Ovary (tissue), 9 donors: ENCODE data around the gene MINDY3. TPM values are rescaled to one million over a fixed set of nuclear protein-coding genes. Genes with fewer than 3 reads are reported as not detected.
"Not testable (repeated sequence)": the region's sequence is repeated elsewhere in the genome, so short reads cannot be mapped to it uniquely, and the experiment has no call there.

ENCODE experiments used
- DNase-seq, 5 donors: peaks; one replicate each; pipeline ENCODE4 v3.0.0-alpha.2; 2019 to 2020
- H3K27ac ChIP-seq, 2 donors: fragments of 200-600 bp; one replicate each; pipeline versions ENCODE4 v1.5.1 to v1.8.0; 2019 to 2022
- H3K27me3 ChIP-seq: fragments of 200-600 bp; one replicate; pipeline ENCODE4 v1.8.0; 2022
- H3K36me3 ChIP-seq: fragments of 200-600 bp; sonication (generic); one replicate; pipeline ENCODE4 v1.5.1; 2019
- H3K4me1 ChIP-seq: one replicate; pipeline ENCODE4 v1.8.1; 2013; ENCODE audit warnings: mild to moderate bottlenecking, moderate library complexity; ENCODE audit not compliant: insufficient read depth
- H3K4me3 ChIP-seq: fragments of 200-600 bp; sonication (generic); one replicate; pipeline ENCODE4 v1.5.1; 2017
- H3K9me3 ChIP-seq, 2 donors: fragments of 200-600 bp in 1 of 2; sonication (generic) in 1 of 2; one replicate each; pipeline versions ENCODE4 v1.5.1 to v1.8.1; 2013 to 2019; ENCODE audit warnings: mild to moderate bottlenecking in 1 of 2, moderate library complexity in 1 of 2
- CTCF ChIP-seq, 3 donors: fragments of 450-650 bp in 2 of 3; fragments of 200-600 bp in 1 of 3; IDR thresholded peaks; one replicate each; pipeline versions ENCODE4 v1.5.1 to v1.8.0; 2016 to 2022; ENCODE audit warnings: antibody characterized with exemption in 3 of 3, mild to moderate bottlenecking in 1 of 3
- EP300 ChIP-seq: sonication (generic); formaldehyde crosslinking; IDR thresholded peaks from one replicate; pipeline ENCODE4 v1.6.1; 2017; ENCODE audit warnings: antibody characterized with exemption
- POLR2A ChIP-seq: fragments of 450-650 bp; IDR thresholded peaks from one replicate; pipeline ENCODE4 v1.6.1; 2017; ENCODE audit warnings: antibody characterized with exemption, mild to moderate bottlenecking, moderate library complexity
- WGBS, 3 donors: extraction: QIAGEN DNeasy Blood & Tissue Kit in 1 of 3; methylation state at CpG; one replicate each; pipeline versions ENCODE4 v1.1.5 to v1.1.7; 2013 to 2017; 5-methylcytosine and 5-hydroxymethylcytosine counted together
- intact Hi-C, 4 donors: fragments of 100-400 bp; cut with DNase I; formaldehyde crosslinking; loops; one replicate each; pipeline versions ENCODE4 v1.11.0 to v1.15.1; 2022 to 2023
- polyA plus RNA-seq, 2 donors: library from polyadenylated mRNA; stranded (reverse); fragments of 200-250 nt in 1 of 2; fragments of 350-450 nt in 1 of 2; fragmentation: Illumina TruSeq in 1 of 2; extraction: RNeasy Lipid Tissue Mini Kit (QIAGEN cat#74804) in 1 of 2; gene quantifications; one replicate each; pipeline ENCODE4 v1.2.3, GENCODE V29; 2013 to 2014
- total RNA-seq, 7 donors: library from RNA; depleted of rRNA in 2 of 7; stranded (reverse); fragments of >200 nt in 2 of 7; fragmentation: NEBNext Ultra II Directional in 3 of 7; extraction: Animal tissue kit (Norgen Biotek cat#: 25700) in 3 of 7; gene quantifications; one replicate each; pipeline versions ENCODE4 v1.1.0 to v1.2.4, GENCODE V29; 2016 to 2023
- donor health status: DM: no; HTN: no; CAD: no; lungs with moderate emphysema.
- donor health status: DM: no; HTN: no; CAD: no.
- donor health status: Bipolar disorder and iron deficiency.
- donor health status: DM: yes; HTN: yes; CAD: no.
- donor health status: DM: no; HTN: no; CAD: no.
- donor health status: DM: yes; HTN: yes; CAD: no.

Gene MINDY3
- total and polyA plus RNA-seq, 9 donors: 15.7 to 43.3 (median 31.6) TPM

- Histone ChIP-seq H3K27me3 (no peaks in the 10 kb centered on the region), H3K9me3 (no peaks in the 10 kb centered on the region), H3K4me3 (no peak overlapping the region), H3K27ac (no peak overlapping the region), H3K36me3 (no peaks in the 10 kb centered on the region), H3K4me1 (no peaks in the 10 kb centered on the region)
- WGBS, 3 donors: 72 to 96% (median 79%) methylated on average over 8 of the region's 8 CpGs
- no peak for TF ChIP-seq CTCF (IDR thresholded peaks at IDR 0.05)
- no peak for TF ChIP-seq POLR2A
- TF ChIP-seq EP300: no peak
- no peak for DNase-seq
- intact Hi-C loops: no loop called here
These were observed 97.3 kb downstream of the MINDY3 start for GRCh38 chr10:15763006-15763405.

- H3K4me1 ChIP-seq, H3K9me3 ChIP-seq, intact Hi-C loops, H3K4me3 ChIP-seq, H3K36me3 ChIP-seq, DNase-seq, H3K27me3 ChIP-seq, H3K27ac ChIP-seq: not testable (repeated sequence)
- WGBS, 3 donors: 91 to 99% (median 96%) methylated on average over 6 of the region's 6 CpGs
These were observed 98.1 kb downstream of the MINDY3 start for GRCh38 chr10:15762239-15762638.

- H3K4me1 ChIP-seq, H3K9me3 ChIP-seq, H3K27me3 ChIP-seq, intact Hi-C loops, H3K27ac ChIP-seq, H3K36me3 ChIP-seq, H3K4me3 ChIP-seq, DNase-seq: not testable (repeated sequence)
- WGBS, 3 donors: 89 to 91% (median 90%) methylated on average over 2 to 4 of the region's 4 CpGs
These were observed 99.1 kb downstream of the MINDY3 start for GRCh38 chr10:15761224-15761623.

GRCh38 chr10:15760681-15761080 is 99.6 kb downstream of the MINDY3 start:
- no peak overlapping the region for H3K4me3 ChIP-seq
- WGBS, 3 donors: 93 to 98% (median 97%) methylated on average over 2 of the region's 2 CpGs
- no peak for TF ChIP-seq CTCF (IDR thresholded peaks at IDR 0.05)
- TF ChIP-seq EP300: no peak
- no peak for TF ChIP-seq POLR2A
- no peak overlapping the region for H3K27ac ChIP-seq
- no peaks in the 10 kb centered on the region for H3K36me3 ChIP-seq
- no peaks in the 10 kb centered on the region for H3K4me1 ChIP-seq
- H3K9me3 ChIP-seq: no peaks in the 10 kb centered on the region
- intact Hi-C loops: no loop called here
- no peaks in the 10 kb centered on the region for H3K27me3 ChIP-seq
- DNase-seq: no peak

- Histone ChIP-seq H3K27ac (no peak overlapping the region), H3K36me3 (no peaks in the 10 kb centered on the region), H3K4me3 (no peak overlapping the region), H3K27me3 (no peaks in the 10 kb centered on the region), H3K9me3 (no peaks in the 10 kb centered on the region), H3K4me1 (no peaks in the 10 kb centered on the region)
- intact Hi-C loops: no loop called here
- no peak for TF ChIP-seq POLR2A
- TF ChIP-seq CTCF (IDR thresholded peaks at IDR 0.05): no peak
- no peak for TF ChIP-seq EP300
- no peak for DNase-seq
These were observed 101.0 kb downstream of the MINDY3 start for GRCh38 chr10:15759265-15759664.

- H3K4me3 ChIP-seq: no peak overlapping the region
- H3K27me3 ChIP-seq: no peaks in the 10 kb centered on the region
- H3K9me3 ChIP-seq: no peaks in the 10 kb centered on the region
- no peaks in the 10 kb centered on the region for H3K4me1 ChIP-seq
- TF ChIP-seq EP300: no peak
- TF ChIP-seq CTCF (IDR thresholded peaks at IDR 0.05): no peak
- no peak for TF ChIP-seq POLR2A
- no peak for DNase-seq
- 83 to 88% (median 86%) methylated on average over 5 of the region's 5 CpGs for WGBS, 3 donors
- intact Hi-C loops: no loop called here
- no peak overlapping the region for H3K27ac ChIP-seq
- H3K36me3 ChIP-seq: no peaks in the 10 kb centered on the region
These were observed 101.7 kb downstream of the MINDY3 start for GRCh38 chr10:15758618-15759017.
